HUES64 (cell line): ENCODE data around the gene FAM162A. TPM values are rescaled to one million over a fixed set of nuclear protein-coding genes. Genes with fewer than 3 reads are reported as not detected.

ENCODE experiments used
- H3K27ac ChIP-seq: 2 replicates; pipeline ENCODE4 v1.7.0; 2013; ENCODE audit warnings: low read depth, low read length, inconsistent platforms
- H3K27me3 ChIP-seq: 2 replicates; pipeline ENCODE4 v1.6.1; 2013; ENCODE audit warnings: mild to moderate bottlenecking, low read length; ENCODE audit not compliant: insufficient read depth
- H3K36me3 ChIP-seq: 2 replicates; pipeline ENCODE4 v1.6.1; 2013; ENCODE audit warnings: mild to moderate bottlenecking, low read length; ENCODE audit not compliant: insufficient read depth
- H3K4me1 ChIP-seq: 2 replicates; pipeline ENCODE4 v1.6.1; 2013; ENCODE audit warnings: mild to moderate bottlenecking, low read length, moderate library complexity; ENCODE audit not compliant: insufficient read depth
- H3K4me3 ChIP-seq: 2 replicates; pipeline ENCODE4 v1.5.1; 2013; ENCODE audit warnings: mild to moderate bottlenecking, low read length, moderate library complexity
- H3K9ac ChIP-seq: 2 replicates; pipeline ENCODE4 v1.6.1; 2013; ENCODE audit warnings: mild to moderate bottlenecking, low read depth, low read length
- H3K9me3 ChIP-seq: 2 replicates; pipeline ENCODE4 v1.6.1; 2013; ENCODE audit warnings: low read depth, low read length; ENCODE audit not compliant: insufficient read depth
- WGBS: fragments of 150-250, 120-280 bp; methylation state at CpG from one replicate; pipeline ENCODE4 v1.1.7; 2013; ENCODE audit warnings: missing lambda C conversion rate; 5-methylcytosine and 5-hydroxymethylcytosine counted together
- polyA plus RNA-seq, 2 experiments: library from polyadenylated mRNA; stranded (reverse); fragments of 50-300 nt; gene quantifications; one replicate each; pipeline ENCODE4 v1.2.3, GENCODE V29; 2013

FAM162A gene
- 48.3 TPM for polyA plus RNA-seq (2013, experiment 1 of 2)
- 70.0 TPM for polyA plus RNA-seq (2013, experiment 2 of 2)

DNA sequence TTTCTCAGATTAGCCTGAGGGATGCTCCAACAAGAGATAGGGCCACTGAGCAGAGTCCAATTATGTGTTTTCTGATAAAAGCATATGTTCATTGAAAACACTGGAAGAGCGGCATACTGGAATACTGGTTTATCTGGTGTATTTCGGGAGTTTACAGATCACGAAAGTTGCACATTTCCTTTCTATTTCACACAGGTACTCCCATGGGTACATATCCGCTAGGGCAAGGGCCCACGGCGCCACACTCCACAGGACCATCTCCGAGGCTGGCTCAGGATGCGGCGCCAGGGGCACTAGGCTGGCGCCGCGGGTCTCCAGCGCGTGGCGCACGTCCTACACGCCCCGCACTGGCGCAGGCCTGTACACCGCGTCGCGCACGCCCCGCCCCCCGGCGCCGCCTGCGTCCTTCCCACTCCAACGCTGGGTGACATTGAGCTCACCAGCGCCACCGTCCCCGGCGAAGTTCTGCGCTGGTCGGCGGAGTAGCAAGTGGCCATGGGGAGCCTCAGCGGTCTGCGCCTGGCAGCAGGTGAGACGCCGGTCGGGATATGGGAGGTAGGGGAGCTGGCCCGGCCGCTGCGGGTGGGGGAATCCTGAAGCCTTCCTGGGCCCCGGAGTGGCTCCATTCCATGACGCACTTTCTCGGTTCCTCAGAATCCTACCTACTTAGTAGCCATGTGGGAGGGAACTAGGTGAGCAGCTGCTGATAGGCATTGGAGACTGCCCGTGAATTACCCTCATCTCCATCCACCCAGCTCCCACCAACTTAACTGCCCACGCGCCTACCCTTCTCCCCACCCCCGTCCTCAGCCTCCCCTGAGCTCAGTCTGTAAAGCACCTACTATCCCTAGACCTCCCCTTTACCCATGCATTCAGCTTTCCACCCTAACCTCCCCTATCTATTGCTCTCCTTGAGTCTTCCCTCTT, at the start of gene FAM162A:
TSS of gene FAM162A (plus strand) at position 412 of the 927 bp plus-strand sequence. CDS start at position 496, 84 bp downstream.
- peak within 1 kb of the TSS; percentile 72 for H3K4me3 ChIP-seq
- H3K36me3 ChIP-seq = peaks cover 39% of the 10 kb centered on the region
- WGBS = 3% methylated on average over 49 of the region's 52 CpGs
- no peaks in the 10 kb centered on the region for H3K9me3 ChIP-seq
- H3K27me3 ChIP-seq = no peaks in the 10 kb centered on the region
- H3K4me1 ChIP-seq = peaks cover 15% of the 10 kb centered on the region
- H3K27ac ChIP-seq = peak within 1 kb of the TSS; percentile 83
- H3K9ac ChIP-seq = peak within 1 kb of the TSS; percentile 90

DNA sequence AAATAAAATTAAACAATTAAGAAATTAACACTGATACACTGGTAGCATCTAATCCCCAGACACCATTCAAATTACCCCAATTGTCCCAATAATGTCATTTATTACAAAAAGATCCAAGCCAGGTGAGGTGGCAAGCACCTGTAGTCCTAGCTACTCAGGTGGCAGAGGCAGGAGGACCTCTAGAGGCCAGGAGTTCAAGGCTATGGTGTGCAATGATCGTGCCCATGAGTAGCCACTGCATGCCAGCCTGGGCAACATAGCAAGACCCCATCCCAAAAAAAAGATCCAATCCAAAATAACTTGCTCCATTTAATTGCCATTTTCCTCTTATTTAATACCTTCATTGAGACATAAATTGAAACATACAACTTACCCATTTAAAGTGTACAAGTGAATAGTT, 41.2 kb upstream of the FAM162A start:
- WGBS = 93% methylated on average over 1 of the region's 1 CpG
- Histone ChIP-seq H3K27ac (no peak overlapping the region), H3K9ac (no peak overlapping the region), H3K9me3 (peaks cover 3% of the 10 kb centered on the region; the same call in 1 of the 2 replicates), H3K27me3 (no peaks in the 10 kb centered on the region), H3K4me3 (no peak overlapping the region), H3K4me1 (no peaks in the 10 kb centered on the region), H3K36me3 (no peaks in the 10 kb centered on the region)

GRCh38 chr3:122343654-122344053, 40.3 kb upstream of the FAM162A start:
- no peaks in the 10 kb centered on the region for H3K4me1 ChIP-seq
- H3K36me3 ChIP-seq = no peaks in the 10 kb centered on the region
- H3K4me3 ChIP-seq = no peak overlapping the region
- no peak overlapping the region for H3K9ac ChIP-seq
- H3K27ac ChIP-seq = no peak overlapping the region
- WGBS = 93% methylated on average over 2 of the region's 2 CpGs
- H3K27me3 ChIP-seq = no peaks in the 10 kb centered on the region
- H3K9me3 ChIP-seq = peaks cover 3% of the 10 kb centered on the region; the same call in 1 of the 2 replicates

- H3K36me3 ChIP-seq = no peaks in the 10 kb centered on the region
- 100% methylated on average over 1 of the region's 1 CpG for WGBS
- H3K4me1 ChIP-seq = no peaks in the 10 kb centered on the region
- H3K27me3 ChIP-seq = no peaks in the 10 kb centered on the region
- no peak overlapping the region for H3K9ac ChIP-seq
- H3K27ac ChIP-seq = no peak overlapping the region
- no peaks in the 10 kb centered on the region for H3K9me3 ChIP-seq
- no peak overlapping the region for H3K4me3 ChIP-seq
These were observed 34.8 kb upstream of the FAM162A start for GRCh38 chr3:122349171-122349570.

DNA sequence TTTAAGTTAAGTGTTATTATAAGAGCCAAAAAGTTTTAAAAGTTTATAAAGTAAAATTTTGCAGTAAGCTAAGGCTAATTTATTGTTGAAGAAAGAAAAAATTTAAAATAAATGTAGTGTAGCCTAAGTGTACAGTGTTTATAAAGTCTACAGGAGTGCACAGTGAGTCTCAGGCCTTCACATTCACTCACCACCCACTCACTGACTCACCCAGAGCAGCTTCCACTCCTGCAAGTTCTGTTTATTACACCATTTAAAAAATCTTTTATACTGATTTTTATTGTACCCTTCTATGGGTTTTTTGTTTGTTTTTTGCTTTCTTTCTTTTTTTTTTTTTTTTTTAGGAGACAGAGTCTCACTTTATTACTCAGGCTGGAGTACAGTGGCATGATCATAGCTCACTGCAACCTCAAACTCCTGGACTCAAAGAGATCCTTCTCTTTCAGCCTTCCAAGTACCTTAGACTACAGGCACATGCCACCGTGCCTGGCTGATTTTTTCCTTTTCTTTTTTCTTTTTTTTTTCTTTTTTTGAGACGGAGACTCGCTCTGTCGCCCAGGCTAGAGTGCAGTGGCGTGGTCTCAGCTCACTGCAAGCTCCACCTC, 33.1 kb upstream of the FAM162A start:
- Histone ChIP-seq H3K4me3 (no peak overlapping the region), H3K4me1 (no peaks in the 10 kb centered on the region), H3K27ac (no peak overlapping the region), H3K27me3 (no peaks in the 10 kb centered on the region), H3K9me3 (no peaks in the 10 kb centered on the region), H3K9ac (no peak overlapping the region), H3K36me3 (no peaks in the 10 kb centered on the region)
- WGBS = 91% methylated on average over 5 of the region's 5 CpGs

- H3K27ac ChIP-seq = no peak overlapping the region
- H3K9ac ChIP-seq = no peak overlapping the region
- 100% methylated on average over 1 of the region's 4 CpGs for WGBS
- no peaks in the 10 kb centered on the region for H3K4me1 ChIP-seq
- H3K4me3 ChIP-seq = no peak overlapping the region
- H3K27me3 ChIP-seq = no peaks in the 10 kb centered on the region
- H3K9me3 ChIP-seq = no peaks in the 10 kb centered on the region
- H3K36me3 ChIP-seq = no peaks in the 10 kb centered on the region
These were observed 32.4 kb upstream of the FAM162A start for GRCh38 chr3:122351612-122352011.

DNA sequence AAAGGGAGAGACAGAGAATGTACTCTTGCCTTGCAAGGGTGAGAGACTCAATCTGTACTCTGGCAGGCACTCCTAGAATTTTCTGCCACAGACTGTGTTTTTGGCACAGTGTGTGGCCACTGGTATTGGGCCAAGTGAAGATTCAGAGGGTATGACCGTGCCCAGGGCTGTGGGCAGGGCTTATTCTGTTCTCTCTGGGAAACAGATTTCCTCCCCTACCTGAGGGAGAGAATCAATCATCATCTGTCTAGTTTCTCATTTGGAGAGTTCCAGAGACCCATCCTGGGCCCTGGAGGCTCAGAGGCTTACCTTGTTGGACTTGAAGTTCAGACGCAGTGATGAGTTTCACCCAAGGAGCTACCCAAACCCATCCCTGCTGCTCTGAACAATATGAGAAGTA, 30.8 kb upstream of the FAM162A start:
- Histone ChIP-seq H3K27me3 (no peaks in the 10 kb centered on the region), H3K9ac (no peak overlapping the region), H3K36me3 (peaks cover 6% of the 10 kb centered on the region; the same call in 1 of the 2 replicates), H3K4me1 (no peaks in the 10 kb centered on the region), H3K9me3 (no peaks in the 10 kb centered on the region), H3K27ac (no peak overlapping the region), H3K4me3 (no peak overlapping the region)
- WGBS = 94% methylated on average over 2 of the region's 2 CpGs

- Histone ChIP-seq H3K9me3 (no peaks in the 10 kb centered on the region), H3K4me1 (no peaks in the 10 kb centered on the region), H3K27me3 (no peaks in the 10 kb centered on the region), H3K4me3 (no peak overlapping the region), H3K9ac (no peak overlapping the region), H3K27ac (no peak overlapping the region), H3K36me3 (peaks cover 14% of the 10 kb centered on the region)
- 95% methylated on average over 1 of the region's 1 CpG for WGBS
These were observed 30.0 kb upstream of the FAM162A start for GRCh38 chr3:122353893-122354401.

- H3K4me3 ChIP-seq = no peak overlapping the region
- H3K27me3 ChIP-seq = no peaks in the 10 kb centered on the region
- no peaks in the 10 kb centered on the region for H3K4me1 ChIP-seq
- no peak overlapping the region for H3K27ac ChIP-seq
- no peak overlapping the region for H3K9ac ChIP-seq
- H3K36me3 ChIP-seq = peaks cover 26% of the 10 kb centered on the region
- 71% methylated on average over 4 of the region's 4 CpGs for WGBS
- no peaks in the 10 kb centered on the region for H3K9me3 ChIP-seq
These were observed 28.4 kb upstream of the FAM162A start for GRCh38 chr3:122355612-122356011.

- Histone ChIP-seq H3K4me3 (no peak overlapping the region), H3K9ac (no peak overlapping the region), H3K27me3 (no peaks in the 10 kb centered on the region), H3K36me3 (peaks cover 32% of the 10 kb centered on the region), H3K27ac (no peak overlapping the region), H3K4me1 (no peaks in the 10 kb centered on the region), H3K9me3 (no peaks in the 10 kb centered on the region)
- WGBS = 78% methylated on average over 2 of the region's 4 CpGs
These were observed 27.6 kb upstream of the FAM162A start for GRCh38 chr3:122356402-122356801.
